ENCODE results near the gene VTI1B.

The VTI1B gene

DNA sequence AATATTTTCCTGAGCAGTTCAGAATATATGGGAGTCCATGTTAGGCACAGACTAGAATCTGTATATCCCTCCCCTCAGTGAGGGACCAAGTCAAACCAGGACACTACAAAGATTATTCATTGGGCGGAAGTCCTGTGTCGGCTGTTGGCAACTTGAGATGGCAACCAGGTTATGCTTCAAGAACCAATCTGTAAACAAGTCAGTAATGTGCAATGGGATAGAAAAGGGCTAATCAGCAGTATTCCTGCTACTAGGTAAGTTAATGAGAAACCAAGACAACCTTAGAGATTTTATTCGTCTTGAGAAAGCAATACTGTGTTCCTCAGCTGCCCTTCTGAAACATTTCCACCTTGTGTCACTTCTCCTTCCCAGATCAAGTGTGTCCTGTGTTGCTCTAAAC lies 28.3 kb downstream of the VTI1B start:
- Histone ChIP-seq H3K4me1 (ENCODE audit: control insufficient read depth, insufficient read depth, low read length) (peaks cover 9% of the 10 kb centered on the region), H3K36me3 (ENCODE audit: insufficient read depth, low read length) (peaks cover 31% of the 10 kb centered on the region), H3K9me3 (replicated peaks; ENCODE audit: low read length) (no peaks in the 10 kb centered on the region), H3K4me2 (ENCODE audit: low read length) (no peak overlapping the region), H3K9ac (ENCODE audit: low read depth, low read length) (no peak overlapping the region), H3K4me3 (ENCODE audit: low read length) (no peak overlapping the region), H3K27me3 (ENCODE audit: control insufficient read depth, insufficient read depth, low read length) (no peaks in the 10 kb centered on the region)

DNA sequence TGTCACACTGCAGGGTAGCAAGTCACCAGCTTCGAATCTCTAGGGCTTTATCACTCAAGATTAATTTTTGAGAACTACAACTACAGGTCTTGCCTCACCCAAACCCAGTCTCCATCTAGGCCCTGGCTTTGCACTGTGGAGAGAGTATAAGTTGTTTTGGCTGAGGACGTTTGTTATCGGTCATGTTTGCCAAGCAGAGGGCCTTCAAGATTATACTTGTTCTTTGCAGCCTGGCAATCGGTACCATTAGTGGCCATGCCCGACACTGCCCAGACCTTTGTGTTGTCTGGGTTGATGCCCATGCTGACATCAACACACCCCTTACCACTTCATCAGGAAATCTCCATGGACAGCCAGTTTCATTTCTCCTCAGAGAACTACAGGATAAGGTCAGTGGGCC lies 29.0 kb downstream of the VTI1B start:
- Histone ChIP-seq H3K27me3 (ENCODE audit: control insufficient read depth, insufficient read depth, low read length) (no peaks in the 10 kb centered on the region), H3K4me2 (ENCODE audit: low read length) (no peak overlapping the region), H3K36me3 (ENCODE audit: insufficient read depth, low read length) (peaks cover 28% of the 10 kb centered on the region), H3K9me3 (replicated peaks; ENCODE audit: low read length) (no peaks in the 10 kb centered on the region), H3K9ac (ENCODE audit: low read depth, low read length) (no peak overlapping the region), H3K4me3 (ENCODE audit: low read length) (no peak overlapping the region), H3K4me1 (ENCODE audit: control insufficient read depth, insufficient read depth, low read length) (peaks cover 3% of the 10 kb centered on the region)

DNA sequence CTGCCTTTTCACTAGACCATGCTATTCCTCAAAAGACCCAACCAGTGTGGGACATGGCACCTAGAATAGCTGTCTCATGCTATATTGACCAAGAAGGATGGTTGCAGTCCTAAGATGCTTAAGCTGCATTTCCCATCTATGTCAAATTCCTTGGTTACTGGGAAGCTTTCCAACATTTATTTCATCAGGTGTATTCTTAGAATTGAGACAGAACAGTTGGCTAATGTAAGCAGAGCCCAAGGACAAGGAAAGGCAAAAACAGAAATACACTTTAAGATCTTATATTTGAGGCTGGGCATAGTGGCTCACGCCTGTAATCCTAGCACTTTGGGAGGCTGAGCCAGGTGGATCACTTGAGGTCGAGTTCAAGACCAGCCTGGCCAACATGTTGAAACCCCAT lies 30.0 kb downstream of the VTI1B start:
- H3K9ac ChIP-seq (ENCODE audit: low read depth, low read length): no peak overlapping the region
- no peak overlapping the region for H3K4me3 ChIP-seq (ENCODE audit: low read length)
- H3K4me1 ChIP-seq (ENCODE audit: control insufficient read depth, insufficient read depth, low read length): no peaks in the 10 kb centered on the region
- no peak overlapping the region for H3K4me2 ChIP-seq (ENCODE audit: low read length)
- H3K36me3 ChIP-seq (ENCODE audit: insufficient read depth, low read length): peaks cover 18% of the 10 kb centered on the region
- no peaks in the 10 kb centered on the region for H3K9me3 ChIP-seq (replicated peaks; ENCODE audit: low read length)
- H3K27me3 ChIP-seq (ENCODE audit: control insufficient read depth, insufficient read depth, low read length): no peaks in the 10 kb centered on the region

DNA sequence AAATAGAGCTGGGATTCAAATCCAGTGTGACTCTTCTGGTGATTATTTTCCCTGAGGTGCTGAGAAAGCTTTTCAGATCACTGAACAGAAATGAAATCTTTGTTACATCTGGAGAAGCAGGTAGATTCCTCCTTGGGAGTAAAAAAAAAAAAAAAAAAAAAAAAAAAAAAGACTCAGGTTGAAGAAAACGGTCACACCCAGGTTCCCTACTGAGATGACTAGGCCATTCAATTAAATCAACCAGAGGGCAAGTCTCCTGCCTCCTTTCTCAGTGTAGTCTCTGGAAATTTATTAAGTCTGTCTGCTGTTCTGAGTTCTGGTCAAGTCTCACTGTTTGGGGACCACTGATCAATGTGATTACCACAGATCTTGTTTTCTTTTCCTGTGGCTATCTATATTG lies 30.7 kb downstream of the VTI1B start:
- Histone ChIP-seq H3K27me3 (ENCODE audit: control insufficient read depth, insufficient read depth, low read length) (no peaks in the 10 kb centered on the region), H3K4me1 (ENCODE audit: control insufficient read depth, insufficient read depth, low read length) (no peaks in the 10 kb centered on the region), H3K4me3 (ENCODE audit: low read length) (no peak overlapping the region), H3K4me2 (ENCODE audit: low read length) (no peak overlapping the region), H3K36me3 (ENCODE audit: insufficient read depth, low read length) (peaks cover 13% of the 10 kb centered on the region), H3K9ac (ENCODE audit: low read depth, low read length) (no peak overlapping the region), H3K9me3 (replicated peaks; ENCODE audit: low read length) (no peaks in the 10 kb centered on the region)

DNA sequence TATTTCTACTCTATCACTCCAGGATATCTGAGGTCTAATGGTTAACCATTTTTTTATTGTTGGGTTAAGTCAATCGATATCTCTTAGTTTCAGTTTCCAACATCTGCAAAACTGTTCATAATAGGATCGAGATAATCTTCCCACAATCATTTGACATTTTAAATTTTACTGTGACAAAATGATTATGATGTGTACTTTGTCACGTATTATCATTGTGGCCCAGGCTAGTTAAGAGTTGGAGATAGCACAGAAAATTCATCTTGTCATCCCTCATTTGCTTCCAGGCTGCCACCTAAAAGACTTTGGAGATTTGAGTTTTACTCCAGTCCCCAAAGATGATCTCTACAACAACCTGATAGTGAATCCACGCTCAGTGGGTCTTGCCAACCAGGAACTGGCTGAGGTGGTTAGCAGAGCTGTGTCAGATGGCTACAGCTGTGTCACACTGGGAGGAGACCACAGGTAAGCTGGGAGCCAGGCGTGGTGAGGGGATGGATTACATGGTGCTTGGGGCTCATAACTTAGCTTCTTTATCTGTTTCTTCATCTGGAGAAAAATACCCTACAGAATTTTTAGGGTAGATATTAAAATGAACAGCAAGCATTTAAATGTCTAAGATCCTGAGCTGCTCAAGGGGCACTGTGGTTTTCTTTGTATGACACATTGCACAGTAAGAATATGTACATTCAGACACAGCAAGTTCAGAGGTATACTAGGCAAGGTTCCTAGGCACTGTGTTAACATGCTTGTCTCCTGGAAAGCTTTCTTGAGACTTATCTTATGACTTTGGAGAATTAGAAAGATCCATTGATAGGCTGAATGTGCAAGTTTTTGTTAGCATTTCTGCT lies 32.3 kb downstream of the VTI1B start:
- H3K4me3 ChIP-seq (ENCODE audit: low read length): no peak overlapping the region
- H3K36me3 ChIP-seq (ENCODE audit: insufficient read depth, low read length): peaks cover 5% of the 10 kb centered on the region
- H3K4me1 ChIP-seq (ENCODE audit: control insufficient read depth, insufficient read depth, low read length): no peaks in the 10 kb centered on the region
- no peaks in the 10 kb centered on the region for H3K9me3 ChIP-seq (replicated peaks; ENCODE audit: low read length)
- no peak overlapping the region for H3K9ac ChIP-seq (ENCODE audit: low read depth, low read length)
- no peak overlapping the region for H3K4me2 ChIP-seq (ENCODE audit: low read length)
- H3K27me3 ChIP-seq (ENCODE audit: control insufficient read depth, insufficient read depth, low read length): no peaks in the 10 kb centered on the region

DNA sequence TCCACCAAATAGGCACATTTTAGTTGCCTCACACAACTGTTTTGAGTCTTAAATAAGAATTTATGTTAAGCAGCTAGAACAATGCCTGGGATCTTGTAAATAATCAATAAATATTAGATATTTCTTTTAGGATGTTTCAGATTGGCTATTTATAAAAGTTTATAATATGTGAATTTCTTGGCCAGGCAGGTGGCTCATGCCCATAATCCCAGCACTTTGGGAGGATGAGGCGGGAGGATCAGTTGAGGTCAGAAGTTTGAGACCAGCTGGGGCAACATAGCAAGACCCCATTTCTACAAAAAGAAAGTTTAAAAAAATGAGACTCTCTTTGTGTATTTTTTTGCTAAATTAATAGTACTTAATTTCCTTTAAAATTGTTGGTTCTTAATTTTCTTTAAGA lies 33.0 kb downstream of the VTI1B start:
- Histone ChIP-seq H3K4me1 (ENCODE audit: control insufficient read depth, insufficient read depth, low read length) (no peaks in the 10 kb centered on the region), H3K4me3 (ENCODE audit: low read length) (no peak overlapping the region), H3K27me3 (ENCODE audit: control insufficient read depth, insufficient read depth, low read length) (no peaks in the 10 kb centered on the region), H3K9me3 (replicated peaks; ENCODE audit: low read length) (no peaks in the 10 kb centered on the region), H3K36me3 (ENCODE audit: insufficient read depth, low read length) (peaks cover 5% of the 10 kb centered on the region), H3K4me2 (ENCODE audit: low read length) (no peak overlapping the region), H3K9ac (ENCODE audit: low read depth, low read length) (no peak overlapping the region)

DNA sequence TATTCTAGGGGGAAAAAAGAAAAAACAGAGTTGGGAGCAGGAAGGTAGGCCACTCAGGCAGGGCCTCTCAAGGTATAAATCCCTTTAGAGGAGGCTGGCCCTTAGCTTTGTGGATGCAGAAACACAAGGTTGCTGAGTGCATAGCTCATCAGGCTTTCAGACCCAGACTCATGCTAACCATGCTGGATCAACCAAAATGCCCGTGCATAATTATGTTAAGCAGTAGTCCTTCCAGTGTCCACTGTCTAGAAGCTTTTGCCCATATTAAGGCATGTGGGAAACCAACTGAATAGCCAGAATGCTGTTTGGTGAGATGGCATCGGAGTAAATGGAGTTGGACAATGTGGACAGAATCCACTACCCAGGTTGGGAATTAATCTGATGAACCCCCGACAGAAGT lies 35.8 kb downstream of the VTI1B start:
- H3K9me3 ChIP-seq (replicated peaks; ENCODE audit: low read length): no peaks in the 10 kb centered on the region
- no peak overlapping the region for H3K4me3 ChIP-seq (ENCODE audit: low read length)
- no peaks in the 10 kb centered on the region for H3K36me3 ChIP-seq (ENCODE audit: insufficient read depth, low read length)
- no peaks in the 10 kb centered on the region for H3K4me1 ChIP-seq (ENCODE audit: control insufficient read depth, insufficient read depth, low read length)
- H3K27me3 ChIP-seq (ENCODE audit: control insufficient read depth, insufficient read depth, low read length): no peaks in the 10 kb centered on the region
- no peak overlapping the region for H3K4me2 ChIP-seq (ENCODE audit: low read length)
- no peak overlapping the region for H3K9ac ChIP-seq (ENCODE audit: low read depth, low read length)

DNA sequence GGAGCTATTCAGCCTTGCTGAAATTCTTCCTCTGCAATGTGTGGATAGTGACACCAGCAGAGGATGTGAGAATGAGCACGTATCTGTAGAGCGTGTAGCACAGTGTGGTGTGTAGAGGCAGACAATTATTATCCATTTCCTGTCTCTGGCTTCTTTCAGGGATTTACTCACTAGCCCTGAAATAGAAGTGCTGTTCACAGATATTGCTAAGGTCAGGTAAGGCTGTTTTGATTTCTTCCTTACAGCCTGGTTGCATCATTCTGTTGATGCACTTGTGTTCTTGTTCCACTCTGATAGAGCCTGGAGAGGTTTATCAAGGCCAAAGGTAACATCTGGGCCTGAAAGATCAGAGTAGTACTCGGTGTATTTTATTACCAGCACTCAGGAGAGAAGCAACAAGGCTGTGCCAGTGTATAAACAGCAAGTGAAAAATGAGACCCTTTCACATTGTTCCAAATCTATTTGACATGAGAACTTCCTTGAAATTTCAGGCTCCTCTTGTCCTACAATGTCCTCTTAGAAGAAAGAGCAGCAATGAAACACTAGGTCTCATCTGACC lies 38.0 kb downstream of the VTI1B start:
- H3K4me2 ChIP-seq (ENCODE audit: low read length): no peak overlapping the region
- H3K9ac ChIP-seq (ENCODE audit: low read depth, low read length): no peak overlapping the region
- no peaks in the 10 kb centered on the region for H3K4me1 ChIP-seq (ENCODE audit: control insufficient read depth, insufficient read depth, low read length)
- H3K27me3 ChIP-seq (ENCODE audit: control insufficient read depth, insufficient read depth, low read length): no peaks in the 10 kb centered on the region
- H3K36me3 ChIP-seq (ENCODE audit: insufficient read depth, low read length): no peaks in the 10 kb centered on the region
- H3K9me3 ChIP-seq (replicated peaks; ENCODE audit: low read length): no peaks in the 10 kb centered on the region
- no peak overlapping the region for H3K4me3 ChIP-seq (ENCODE audit: low read length)

DNA sequence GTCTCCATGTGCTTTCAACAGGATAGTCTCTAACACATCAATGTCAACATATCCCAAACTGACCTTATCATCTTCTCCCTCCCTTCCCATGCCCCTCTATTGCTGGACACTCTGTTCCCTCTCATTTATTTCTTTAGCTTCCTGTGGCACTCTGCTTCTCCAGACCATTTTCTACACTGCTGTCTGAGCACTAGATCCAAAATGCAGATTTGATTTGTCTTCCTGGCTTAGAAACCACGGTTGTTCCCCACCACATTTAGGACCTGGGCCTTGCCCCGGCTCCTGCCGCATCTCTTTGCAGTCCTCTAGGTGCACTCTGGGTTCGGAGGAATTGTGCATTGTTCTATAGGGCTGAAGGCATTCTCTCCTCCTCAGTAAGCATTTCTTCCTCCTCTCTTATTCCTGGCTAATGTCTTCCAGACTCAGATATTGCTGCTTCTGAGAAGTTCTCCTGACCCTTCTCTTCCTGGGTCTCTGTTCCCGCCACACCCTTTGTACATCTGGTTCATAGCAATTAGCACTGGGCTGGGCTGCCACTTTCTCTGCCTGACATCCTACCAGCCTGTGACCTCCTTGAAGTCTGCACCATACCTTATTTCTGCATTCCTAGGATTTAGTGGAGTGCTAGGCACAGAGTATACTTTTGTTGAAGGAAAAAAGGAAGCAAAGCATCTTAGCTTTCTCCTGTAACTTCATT lies 40.8 kb downstream of the VTI1B start:
- H3K4me1 ChIP-seq (ENCODE audit: control insufficient read depth, insufficient read depth, low read length): no peaks in the 10 kb centered on the region
- peaks cover 8% of the 10 kb centered on the region for H3K27me3 ChIP-seq (ENCODE audit: control insufficient read depth, insufficient read depth, low read length)
- no peak overlapping the region for H3K4me3 ChIP-seq (ENCODE audit: low read length)
- H3K9ac ChIP-seq (ENCODE audit: low read depth, low read length): no peak overlapping the region
- H3K4me2 ChIP-seq (ENCODE audit: low read length): no peak overlapping the region
- H3K36me3 ChIP-seq (ENCODE audit: insufficient read depth, low read length): no peaks in the 10 kb centered on the region
- H3K9me3 ChIP-seq (replicated peaks; ENCODE audit: low read length): no peaks in the 10 kb centered on the region

DNA sequence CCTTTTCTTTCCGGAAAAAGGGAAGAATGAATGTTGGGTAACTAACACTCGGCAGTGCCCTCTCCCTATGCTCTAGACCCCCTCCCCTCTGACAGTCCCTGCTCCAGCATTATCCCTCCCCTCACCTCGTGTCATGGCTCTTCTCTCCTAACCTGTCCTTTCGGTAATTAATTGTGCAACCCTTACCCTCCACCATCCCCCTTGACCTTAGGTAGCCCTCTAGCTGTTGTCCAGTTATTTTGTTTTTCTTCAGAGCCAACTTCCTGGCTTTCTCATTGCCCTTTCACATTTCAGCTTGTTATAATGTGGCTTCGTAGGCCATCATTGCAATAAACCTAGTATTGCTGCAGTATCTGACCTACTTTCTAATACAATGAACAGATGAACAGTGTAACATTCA lies 43.5 kb downstream of the VTI1B start:
- Histone ChIP-seq H3K4me2 (ENCODE audit: low read length) (no peak overlapping the region), H3K9me3 (replicated peaks; ENCODE audit: low read length) (no peaks in the 10 kb centered on the region), H3K27me3 (ENCODE audit: control insufficient read depth, insufficient read depth, low read length) (peaks cover 13% of the 10 kb centered on the region), H3K9ac (ENCODE audit: low read depth, low read length) (no peak overlapping the region), H3K4me1 (ENCODE audit: control insufficient read depth, insufficient read depth, low read length) (no peaks in the 10 kb centered on the region), H3K4me3 (ENCODE audit: low read length) (no peak overlapping the region), H3K36me3 (ENCODE audit: insufficient read depth, low read length) (no peaks in the 10 kb centered on the region)

DNA sequence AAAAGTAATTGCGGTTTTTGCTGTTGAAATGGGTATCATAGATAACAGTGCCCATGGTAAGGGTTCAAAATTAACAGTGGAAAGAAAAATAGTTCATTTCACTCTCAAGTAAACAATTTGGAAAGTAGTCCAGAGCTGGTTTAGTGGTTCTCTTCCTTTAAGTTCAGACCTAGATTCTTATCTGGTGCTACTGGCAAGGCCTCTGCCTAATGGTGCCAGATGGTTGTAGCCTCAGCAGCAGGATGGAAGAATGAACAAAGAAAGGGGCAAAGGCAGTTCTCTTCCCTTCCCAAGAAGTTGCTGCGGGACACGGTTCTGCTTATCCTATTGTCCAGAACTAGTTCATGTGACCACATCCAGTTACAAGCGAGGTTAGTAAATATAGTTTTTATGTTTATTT lies 44.2 kb downstream of the VTI1B start:
- Histone ChIP-seq H3K36me3 (ENCODE audit: insufficient read depth, low read length) (no peaks in the 10 kb centered on the region), H3K9me3 (replicated peaks; ENCODE audit: low read length) (no peaks in the 10 kb centered on the region), H3K9ac (ENCODE audit: low read depth, low read length) (no peak overlapping the region), H3K4me2 (ENCODE audit: low read length) (no peak overlapping the region), H3K27me3 (ENCODE audit: control insufficient read depth, insufficient read depth, low read length) (peaks cover 13% of the 10 kb centered on the region), H3K4me3 (ENCODE audit: low read length) (no peak overlapping the region), H3K4me1 (ENCODE audit: control insufficient read depth, insufficient read depth, low read length) (no peaks in the 10 kb centered on the region)
